VCaP (cell line): ENCODE data around the gene TCF7.

Experiments used
- H3K27ac ChIP-seq: fragments of 450-650 bp; 2 replicates; pipeline ENCODE4 v1.5.1; 2017
- CTCF ChIP-seq: fragments of 450-650 bp; conservative IDR thresholded peaks from 2 replicates; pipeline ENCODE4 v1.5.1; 2017; ENCODE audit warnings: mild to moderate bottlenecking, moderate library complexity

Gene TCF7

GRCh38 chr5:134145041-134145757 is 30.7 kb downstream of the TCF7 start:
- H3K27ac ChIP-seq = no peak overlapping the region

GRCh38 chr5:134145779-134146581 is 31.5 kb downstream of the TCF7 start:
- TF ChIP-seq CTCF = peak; percentile 88
- no peak overlapping the region for H3K27ac ChIP-seq

More at GRCh38 chr5:134145041-134145757, 30.7 kb downstream of the TCF7 start:
- TF ChIP-seq CTCF = no peak

- TF ChIP-seq CTCF = no peak
- H3K27ac ChIP-seq = no peak overlapping the region
Measured at GRCh38 chr5:134146651-134147518, 32.4 kb downstream of the TCF7 start.

- H3K27ac ChIP-seq = no peak overlapping the region
- no peak for TF ChIP-seq CTCF
Measured at GRCh38 chr5:134148316-134148715, 33.8 kb downstream of the TCF7 start.

- no peak overlapping the region for H3K27ac ChIP-seq
- TF ChIP-seq CTCF = no peak
Measured at GRCh38 chr5:134148986-134149539, 34.6 kb downstream of the TCF7 start.

- no peak for TF ChIP-seq CTCF
- no peak overlapping the region for H3K27ac ChIP-seq
Measured at GRCh38 chr5:134149571-134150303, 35.3 kb downstream of the TCF7 start.
